GM23248 (cell line): ENCODE data around the gene NFIX.

ENCODE experiments used
- EZH2 ChIP-seq: fragments of 200-600 bp; sonication (generic); IDR thresholded peaks from 2 replicates; pipeline ENCODE4 v1.6.1; 2018; ENCODE audit warnings: antibody characterized with exemption, mild to moderate bottlenecking; ENCODE audit not compliant: insufficient read depth, poor library complexity, severe bottlenecking
- EZH2phosphoT487 ChIP-seq: fragments of 200-600 bp; sonication (generic); IDR thresholded peaks from 2 replicates; pipeline ENCODE4 v1.6.1; 2018; ENCODE audit warnings: antibody characterized with exemption, moderate library complexity, mild to moderate bottlenecking, low read depth; ENCODE audit not compliant: insufficient read depth

DNA sequence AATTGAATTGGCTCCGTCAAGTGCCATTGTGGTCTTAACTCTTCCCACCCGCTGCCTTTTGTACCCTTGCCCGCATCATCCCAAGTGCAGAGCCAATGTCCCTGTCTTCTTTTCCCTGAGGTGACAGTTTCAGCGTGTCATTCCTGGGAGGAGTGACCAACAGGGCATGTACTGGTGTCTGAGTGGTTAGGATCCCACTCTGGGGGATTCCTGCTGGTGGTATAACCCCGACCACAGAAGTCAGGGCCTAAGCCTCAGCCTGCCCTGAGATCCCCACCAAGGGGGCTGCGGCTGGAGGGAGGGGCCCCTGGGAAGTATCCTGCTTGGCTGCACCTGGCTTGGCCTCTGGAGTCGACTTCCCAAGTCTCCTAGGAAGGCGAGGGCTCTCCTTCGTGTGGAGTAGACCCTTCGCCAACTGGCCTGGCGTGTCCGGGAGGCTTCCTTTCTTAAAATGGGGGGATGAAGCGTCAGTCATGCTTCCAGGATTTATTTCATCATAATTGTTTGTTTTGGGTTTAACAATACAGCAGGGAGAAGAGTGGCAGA lies 40.6 kb downstream of the NFIX start:
- TF ChIP-seq EZH2 (no peak), EZH2phosphoT487 (no peak)
